Measurements from ENCODE around the gene DPH1. TPM values are rescaled to one million over a fixed set of nuclear protein-coding genes. Genes with fewer than 3 reads are reported as not detected.

Gene DPH1
- total RNA-seq, 1 donor from 2014 or later: 38.0 TPM

- H3K27me3 ChIP-seq (ENCODE audit: low read depth): no peaks in the 10 kb centered on the region
- no peak for DNase-seq
- H3K4me3 ChIP-seq: no peak overlapping the region
- ATAC-seq: no peak
- peaks cover 41% of the 10 kb centered on the region for H3K4me1 ChIP-seq
- intact Hi-C loops (cut with DNase I): no loop called here
- peaks cover 46% of the 10 kb centered on the region for H3K36me3 ChIP-seq
- peak overlapping the region; percentile 79 for H3K27ac ChIP-seq
- no peak for TF ChIP-seq CTCF (IDR thresholded peaks at IDR 0.05)
- no peaks in the 10 kb centered on the region for H3K9me3 ChIP-seq
Measured at GRCh38 chr17:2076087-2076984, 46.4 kb downstream of the DPH1 start.

- H3K36me3 ChIP-seq: peaks cover 50% of the 10 kb centered on the region
- intact Hi-C loops (cut with DNase I): no loop called here
- H3K9me3 ChIP-seq: no peaks in the 10 kb centered on the region
- DNase-seq (no peak), ATAC-seq (no peak)
- no peak overlapping the region for H3K4me3 ChIP-seq
- no peak overlapping the region for H3K27ac ChIP-seq
- peaks cover 37% of the 10 kb centered on the region for H3K4me1 ChIP-seq
- no peaks in the 10 kb centered on the region for H3K27me3 ChIP-seq (ENCODE audit: low read depth)
- no peak for TF ChIP-seq CTCF (IDR thresholded peaks at IDR 0.05)
Measured at GRCh38 chr17:2077040-2077439, 47.1 kb downstream of the DPH1 start.

- no peaks in the 10 kb centered on the region for H3K27me3 ChIP-seq (ENCODE audit: low read depth)
- ATAC-seq (no peak), DNase-seq (peak; percentile 15)
- intact Hi-C loops (cut with DNase I): no loop called here
- H3K36me3 ChIP-seq: peaks cover 47% of the 10 kb centered on the region
- no peak for TF ChIP-seq CTCF (IDR thresholded peaks at IDR 0.05)
- no peak overlapping the region for H3K4me3 ChIP-seq
- peaks cover 49% of the 10 kb centered on the region for H3K4me1 ChIP-seq
- H3K27ac ChIP-seq: no peak overlapping the region
- H3K9me3 ChIP-seq: no peaks in the 10 kb centered on the region
Measured at GRCh38 chr17:2081564-2081963, 51.6 kb downstream of the DPH1 start.

- ATAC-seq (no peak), DNase-seq (peak; percentile 20)
- intact Hi-C loops (cut with DNase I): no loop called here
- no peak for TF ChIP-seq CTCF (IDR thresholded peaks at IDR 0.05)
- Histone ChIP-seq H3K4me3 (no peak overlapping the region), H3K4me1 (peaks cover 53% of the 10 kb centered on the region), H3K9me3 (no peaks in the 10 kb centered on the region), H3K27ac (peak overlapping the region; percentile 81), H3K36me3 (peaks cover 40% of the 10 kb centered on the region), H3K27me3 (ENCODE audit: low read depth) (no peaks in the 10 kb centered on the region)
Measured at GRCh38 chr17:2082003-2082781, 52.2 kb downstream of the DPH1 start.

GRCh38 chr17:2083613-2084035 lies 53.7 kb downstream of the DPH1 start:
- no peak overlapping the region for H3K4me3 ChIP-seq
- H3K9me3 ChIP-seq: no peaks in the 10 kb centered on the region
- DNase-seq (peak; percentile 68), ATAC-seq (peak; percentile 79 to 81)
- H3K36me3 ChIP-seq: peaks cover 31% of the 10 kb centered on the region
- intact Hi-C loops (cut with DNase I): no loop called here
- no peaks in the 10 kb centered on the region for H3K27me3 ChIP-seq (ENCODE audit: low read depth)
- no peak for TF ChIP-seq CTCF (IDR thresholded peaks at IDR 0.05)
- peak overlapping the region; percentile 81 for H3K27ac ChIP-seq
- peaks cover 67% of the 10 kb centered on the region for H3K4me1 ChIP-seq
